Measurements from ENCODE around the gene LBHD2.

LBHD2 gene

DNA sequence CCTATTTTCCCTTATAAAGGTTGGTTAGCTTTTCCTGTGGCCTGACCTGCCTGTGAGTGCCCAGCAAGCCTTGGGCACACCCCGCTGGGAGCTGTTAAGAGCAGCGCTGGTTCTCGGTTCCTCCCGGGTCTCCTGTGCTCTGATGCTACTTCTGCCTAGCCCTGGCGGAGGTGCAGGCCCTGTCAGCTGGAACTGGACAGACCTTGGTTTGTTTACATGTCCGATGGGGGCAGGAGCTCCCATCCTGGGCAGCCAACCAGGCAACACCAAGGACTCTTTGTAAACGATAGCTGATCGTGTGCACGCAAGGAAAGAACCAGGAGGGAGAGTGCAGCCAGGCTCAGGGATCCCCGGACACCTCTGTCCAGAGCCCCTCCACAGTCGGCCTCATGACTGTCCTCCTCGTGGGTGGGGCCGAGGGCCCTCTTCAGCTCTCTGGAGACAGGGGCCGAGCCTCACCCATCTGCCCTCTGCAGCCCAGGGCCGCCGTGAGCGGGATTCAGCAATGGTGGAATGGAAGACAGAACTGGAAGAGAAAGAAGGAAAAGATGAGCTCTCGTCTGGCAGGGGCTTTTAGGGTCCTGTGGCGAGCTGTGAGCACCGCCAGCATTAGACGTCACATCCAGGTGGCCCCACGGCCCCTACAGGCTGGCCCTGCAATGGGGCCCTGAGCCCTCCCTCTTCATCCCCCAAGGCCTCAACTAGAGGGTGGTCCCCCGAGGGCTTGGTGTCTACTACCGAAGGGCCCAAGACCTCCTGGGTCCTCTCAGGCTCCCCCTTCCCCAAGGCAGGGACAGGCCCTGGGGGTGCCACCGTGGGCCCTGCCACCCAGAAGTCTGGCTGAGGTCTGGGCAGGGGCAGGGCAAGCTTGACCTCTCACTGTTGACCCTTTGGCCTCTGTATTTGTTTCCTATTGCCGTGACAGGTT, 51.6 kb downstream of the LBHD2 start:
- Mint-ChIP-seq H3K4me3 (no peak overlapping the region), H3K4me1 (peaks cover 5% of the 10 kb centered on the region), H3K36me3 (no peaks in the 10 kb centered on the region), H3K27ac (no peak overlapping the region), H3K9me3 (no peaks in the 10 kb centered on the region)
- ATAC-seq: no peak
- DNase-seq (ENCODE audit: low spot score in 2 of 2): no peak

DNA sequence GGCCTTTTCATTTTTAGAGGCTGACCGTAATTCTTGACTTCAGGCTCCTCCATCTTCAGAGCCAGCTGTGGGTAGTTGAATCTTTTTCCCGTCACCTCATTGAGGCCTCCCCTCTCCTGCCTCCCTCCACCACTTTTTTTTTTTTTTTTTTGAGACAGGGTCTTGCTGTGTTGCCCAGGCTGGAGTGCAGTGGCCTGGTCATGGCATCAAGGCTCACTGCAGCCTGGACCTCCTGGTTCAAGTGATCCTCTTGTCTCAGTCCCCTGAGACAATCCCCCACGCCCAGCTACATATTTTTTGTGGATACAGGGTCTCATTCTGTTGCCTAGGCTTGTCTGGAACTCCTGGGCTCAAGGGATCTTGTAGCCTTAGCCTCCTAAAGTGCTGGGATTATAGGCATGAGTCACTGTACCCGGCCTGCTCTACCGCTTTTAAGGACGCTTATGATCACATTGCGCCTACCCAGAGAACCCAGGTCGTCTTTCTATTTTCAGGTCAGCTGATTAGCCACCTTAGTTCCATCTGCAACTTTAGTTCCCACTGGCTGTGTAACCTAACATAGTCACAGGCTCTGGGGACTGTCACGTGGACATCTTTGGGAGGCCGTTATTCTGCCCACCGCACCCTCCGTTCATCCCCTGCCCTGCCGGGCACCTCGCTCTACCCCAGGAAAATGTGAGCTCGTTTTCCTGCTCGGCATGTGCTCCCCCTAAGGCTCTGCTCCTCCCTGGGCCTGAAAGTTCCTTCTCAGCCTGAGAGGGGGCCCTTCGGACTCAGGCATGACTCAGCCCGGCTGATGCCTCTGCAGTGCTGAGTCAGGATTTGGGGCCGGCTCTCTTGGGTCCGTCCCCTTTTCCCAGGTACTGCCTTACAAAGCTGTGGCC, 52.6 kb downstream of the LBHD2 start:
- ATAC-seq: no peak
- Mint-ChIP-seq H3K9me3 (no peaks in the 10 kb centered on the region), H3K36me3 (no peaks in the 10 kb centered on the region), H3K4me3 (no peak overlapping the region), H3K27ac (peak overlapping the region; percentile 68), H3K4me1 (peaks cover 13% of the 10 kb centered on the region)
- DNase-seq (ENCODE audit: low spot score in 2 of 2): no peak

DNA sequence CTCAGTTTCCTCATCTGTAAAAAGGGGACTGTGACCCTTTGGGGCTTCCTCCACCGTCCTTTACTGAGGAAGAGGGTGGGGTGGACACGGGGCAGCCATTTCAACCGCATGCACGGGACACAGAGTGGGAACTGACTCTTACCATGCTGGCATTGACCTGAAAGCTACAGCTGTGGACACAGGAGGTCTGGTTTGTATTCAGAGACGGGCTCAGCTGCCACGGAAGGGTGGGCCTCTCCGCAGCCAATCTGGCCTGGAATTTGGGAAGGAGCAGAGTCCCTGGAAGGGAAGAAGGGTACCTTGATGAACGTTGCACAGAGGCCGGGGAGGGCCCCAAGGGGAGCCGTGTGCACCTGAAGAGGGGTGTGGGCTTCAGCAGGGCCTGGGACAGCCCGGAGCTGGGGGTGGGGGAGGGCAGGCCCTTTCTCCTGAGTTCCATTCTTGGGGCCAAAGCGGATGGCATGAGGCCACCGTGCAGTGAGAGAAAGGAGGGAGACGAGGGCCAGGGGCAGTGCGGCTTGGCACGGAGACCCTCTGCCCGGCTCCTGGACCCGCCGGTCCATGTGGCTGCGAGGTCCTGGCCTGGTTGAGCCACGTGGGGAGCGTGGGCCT, 53.8 kb downstream of the LBHD2 start:
- H3K4me1 Mint-ChIP-seq: peaks cover 13% of the 10 kb centered on the region
- no peak for ATAC-seq

DNA sequence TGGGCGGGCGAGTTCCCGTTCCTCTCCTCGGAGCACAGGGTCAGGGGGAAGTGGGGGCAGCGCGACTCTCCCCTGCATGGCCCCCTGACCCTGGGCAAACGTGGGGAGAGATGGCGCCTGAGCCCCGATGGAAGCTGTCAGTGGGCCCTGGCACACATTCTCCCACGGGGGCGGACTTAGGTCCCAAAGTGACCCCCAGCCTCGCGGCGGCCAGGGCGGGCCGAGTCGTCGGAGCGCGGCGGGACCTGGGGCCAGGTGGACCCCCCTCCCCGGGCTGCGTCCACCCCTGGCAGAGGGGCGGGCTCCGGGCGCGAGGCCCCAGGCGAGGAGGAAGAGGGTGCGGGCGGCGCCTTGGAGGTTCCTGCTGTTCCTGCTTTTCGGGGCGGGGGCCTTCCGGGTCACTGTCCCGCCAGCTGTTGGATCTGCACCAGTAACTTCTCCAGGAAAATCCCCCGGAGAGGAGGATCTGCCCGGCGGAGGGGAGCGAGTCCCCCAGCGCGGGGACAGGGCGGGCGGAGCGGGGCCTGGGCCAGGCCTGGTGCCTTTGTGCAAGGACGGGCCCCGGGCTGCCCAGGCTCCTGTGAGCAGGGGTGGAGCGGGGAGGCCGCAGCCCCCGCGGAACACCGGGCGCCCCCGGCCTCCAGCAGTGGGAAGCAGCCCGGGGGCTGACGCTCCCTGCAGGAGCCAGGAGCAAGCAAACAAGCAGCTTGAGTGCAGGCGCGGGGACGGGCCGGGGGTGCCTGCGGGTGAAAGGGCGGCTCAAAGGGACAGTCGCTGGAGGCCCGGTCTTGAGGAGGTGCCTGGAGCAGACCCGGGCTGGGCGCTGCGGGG, 54.5 kb downstream of the LBHD2 start:
- Mint-ChIP-seq H3K4me1 (peaks cover 13% of the 10 kb centered on the region), H3K36me3 (no peaks in the 10 kb centered on the region), H3K9me3 (no peaks in the 10 kb centered on the region), H3K27ac (no peak overlapping the region), H3K4me3 (no peak overlapping the region)
- DNase-seq (ENCODE audit: low spot score in 2 of 2) (no peak), ATAC-seq (no peak)

More for the DNA sequence above, 53.8 kb downstream of the LBHD2 start:
- no peak for DNase-seq (ENCODE audit: low spot score in 2 of 2)
- no peaks in the 10 kb centered on the region for H3K36me3 Mint-ChIP-seq
- no peak overlapping the region for H3K27ac Mint-ChIP-seq
- no peaks in the 10 kb centered on the region for H3K9me3 Mint-ChIP-seq
- no peak overlapping the region for H3K4me3 Mint-ChIP-seq

DNA sequence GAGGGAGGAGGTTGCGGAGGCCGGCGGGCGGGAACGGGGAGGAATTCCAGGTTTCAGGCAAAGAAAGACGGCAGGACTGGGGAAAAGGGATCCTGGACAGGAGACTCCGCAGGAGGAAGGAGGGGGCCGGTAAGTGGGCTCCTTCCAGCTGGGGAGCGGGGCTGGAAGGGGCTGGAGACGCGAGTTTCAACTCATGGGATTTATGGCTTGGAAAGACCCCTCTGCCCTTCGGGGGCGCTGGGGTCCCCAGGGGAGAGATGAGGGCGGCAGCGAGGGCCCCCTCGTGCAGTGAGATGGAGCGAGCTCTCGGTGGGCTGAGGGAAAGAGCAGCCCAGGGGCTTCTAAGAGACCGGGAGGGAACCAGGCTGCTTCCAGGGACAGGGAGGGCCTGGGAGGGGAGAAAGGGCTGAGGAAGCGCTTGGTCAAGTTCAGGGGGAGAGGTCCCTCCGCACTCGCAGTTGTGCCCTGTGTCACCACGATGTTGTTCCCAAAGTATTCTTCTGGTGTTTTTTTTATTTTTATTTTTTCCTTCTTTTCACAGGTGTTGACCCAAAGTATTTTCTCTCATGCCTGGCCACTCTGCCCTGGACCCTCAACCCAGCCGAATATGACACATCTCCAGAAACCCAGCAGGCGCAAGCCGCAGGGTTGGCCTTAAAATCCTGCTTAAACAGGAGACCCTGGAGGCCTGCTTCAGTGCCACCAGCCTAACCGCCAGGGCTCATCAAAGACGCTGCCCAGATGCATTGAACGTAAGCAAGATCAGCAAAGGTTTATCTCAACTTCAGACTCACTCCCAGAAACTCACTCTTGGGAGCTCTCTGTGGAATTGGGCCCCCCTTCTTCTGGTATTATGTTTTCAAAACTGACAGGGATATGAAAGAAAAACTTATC, 55.4 kb downstream of the LBHD2 start:
- H3K36me3 Mint-ChIP-seq: no peaks in the 10 kb centered on the region
- H3K27ac Mint-ChIP-seq: no peak overlapping the region
- ATAC-seq: no peak
- DNase-seq (ENCODE audit: low spot score in 2 of 2): no peak
- no peak overlapping the region for H3K4me3 Mint-ChIP-seq
- peaks cover 13% of the 10 kb centered on the region for H3K4me1 Mint-ChIP-seq
- H3K9me3 Mint-ChIP-seq: no peaks in the 10 kb centered on the region
